Heart left ventricle (tissue), 13 donors: ENCODE measurements around the gene QPCTL.

Experiments used
- POLR2A ChIP-seq, 2 donors: fragments of 450-650 bp; IDR thresholded peaks; one replicate each; pipeline ENCODE4 v1.6.1; 2017; ENCODE audit warnings: antibody characterized with exemption in 2 of 2, mild to moderate bottlenecking in 2 of 2, moderate library complexity in 2 of 2
- TF ChIP-seq, protein P1 (sequence below), 12 donors: fragments of 200-600 bp; sonication (generic) in 4 of 12; IDR thresholded peaks; one replicate each; pipeline versions ENCODE4 v1.5.0 to v1.8.0; 2018 to 2022; ENCODE audit warnings: antibody characterized with exemption in 12 of 12, mild to moderate bottlenecking in 5 of 12
- donor health status: ischemic (EF 13 %, LVEDD 7.1; RV severe dilation, severe dysfunction).
- donor health status: DM: no; HTN: yes; CAD: no.
- donor health status: DM: no; HTN: no; CAD: no.
- donor health status: ischemic (EF 25% LVEDD 6.9; RV normal size, moderate dysfunction).
- donor health status: ischemic (EF 25% LVEDD 5.7; RV mildly dilated, moderate dysfunction).
- donor health status: ischemic (EF 35%, LVEDD 5.7; RV mildly dilated, moderate dysfunction).
- donor health status: nonischemic (EF 11% LVEDD 7.7; RV severe dilation, severe dysfunction).
- donor health status: DM: yes; HTN: yes; CAD: no.
- donor health status: PGD.
- donor health status: ischemic (EF 29% LVEDD 5.4; RV normal size, mild dysfunction).
- donor health status: nonischemic (EF 23%, LVEDD 6.1; RV moderate dilation, normal function).

- TF ChIP-seq, protein P1, sequence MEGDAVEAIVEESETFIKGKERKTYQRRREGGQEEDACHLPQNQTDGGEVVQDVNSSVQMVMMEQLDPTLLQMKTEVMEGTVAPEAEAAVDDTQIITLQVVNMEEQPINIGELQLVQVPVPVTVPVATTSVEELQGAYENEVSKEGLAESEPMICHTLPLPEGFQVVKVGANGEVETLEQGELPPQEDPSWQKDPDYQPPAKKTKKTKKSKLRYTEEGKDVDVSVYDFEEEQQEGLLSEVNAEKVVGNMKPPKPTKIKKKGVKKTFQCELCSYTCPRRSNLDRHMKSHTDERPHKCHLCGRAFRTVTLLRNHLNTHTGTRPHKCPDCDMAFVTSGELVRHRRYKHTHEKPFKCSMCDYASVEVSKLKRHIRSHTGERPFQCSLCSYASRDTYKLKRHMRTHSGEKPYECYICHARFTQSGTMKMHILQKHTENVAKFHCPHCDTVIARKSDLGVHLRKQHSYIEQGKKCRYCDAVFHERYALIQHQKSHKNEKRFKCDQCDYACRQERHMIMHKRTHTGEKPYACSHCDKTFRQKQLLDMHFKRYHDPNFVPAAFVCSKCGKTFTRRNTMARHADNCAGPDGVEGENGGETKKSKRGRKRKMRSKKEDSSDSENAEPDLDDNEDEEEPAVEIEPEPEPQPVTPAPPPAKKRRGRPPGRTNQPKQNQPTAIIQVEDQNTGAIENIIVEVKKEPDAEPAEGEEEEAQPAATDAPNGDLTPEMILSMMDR (IDR thresholded peaks at IDR 0.05) = no peak
- TF ChIP-seq POLR2A (IDR thresholded peaks at IDR 0.05) = no peak
Observed at GRCh38 chr19:45668342-45668871, 24.1 kb upstream of the QPCTL start.
